Dendritic cell treated with granulocyte-macrophage colony-stimulating factor and Interleukin-4, amounts not matched to agents 40 ng/mL and 50 ng/mL, for 4 days (primary cell): Measurements from ENCODE around the gene PRDM1.

Experiments
- H3K27ac Mint-ChIP-seq: one replicate; pipeline ENCODE4 v1.8.0; 2022; ENCODE audit warnings: mild to moderate bottlenecking, mixed read lengths
- H3K27me3 Mint-ChIP-seq: one replicate; pipeline ENCODE4 v1.8.0; 2022; ENCODE audit warnings: mild to moderate bottlenecking, mixed read lengths
- H3K36me3 Mint-ChIP-seq: one replicate; pipeline ENCODE4 v1.8.0; 2022; ENCODE audit warnings: low read depth, mixed read lengths
- H3K4me1 Mint-ChIP-seq: one replicate; pipeline ENCODE4 v1.8.0; 2022; ENCODE audit warnings: low read depth, mixed read lengths
- H3K4me3 Mint-ChIP-seq: one replicate; pipeline ENCODE4 v1.8.0; 2022; ENCODE audit warnings: mild to moderate bottlenecking, moderate library complexity, mixed read lengths
- H3K9me3 Mint-ChIP-seq: one replicate; pipeline ENCODE4 v1.8.0; 2022; ENCODE audit warnings: mixed read lengths
- intact Hi-C: fragments of 100-400 bp; cut with micrococcal nuclease; formaldehyde crosslinking; loops from one replicate; pipeline ENCODE4 v1.15.0; 2022

The PRDM1 gene

DNA sequence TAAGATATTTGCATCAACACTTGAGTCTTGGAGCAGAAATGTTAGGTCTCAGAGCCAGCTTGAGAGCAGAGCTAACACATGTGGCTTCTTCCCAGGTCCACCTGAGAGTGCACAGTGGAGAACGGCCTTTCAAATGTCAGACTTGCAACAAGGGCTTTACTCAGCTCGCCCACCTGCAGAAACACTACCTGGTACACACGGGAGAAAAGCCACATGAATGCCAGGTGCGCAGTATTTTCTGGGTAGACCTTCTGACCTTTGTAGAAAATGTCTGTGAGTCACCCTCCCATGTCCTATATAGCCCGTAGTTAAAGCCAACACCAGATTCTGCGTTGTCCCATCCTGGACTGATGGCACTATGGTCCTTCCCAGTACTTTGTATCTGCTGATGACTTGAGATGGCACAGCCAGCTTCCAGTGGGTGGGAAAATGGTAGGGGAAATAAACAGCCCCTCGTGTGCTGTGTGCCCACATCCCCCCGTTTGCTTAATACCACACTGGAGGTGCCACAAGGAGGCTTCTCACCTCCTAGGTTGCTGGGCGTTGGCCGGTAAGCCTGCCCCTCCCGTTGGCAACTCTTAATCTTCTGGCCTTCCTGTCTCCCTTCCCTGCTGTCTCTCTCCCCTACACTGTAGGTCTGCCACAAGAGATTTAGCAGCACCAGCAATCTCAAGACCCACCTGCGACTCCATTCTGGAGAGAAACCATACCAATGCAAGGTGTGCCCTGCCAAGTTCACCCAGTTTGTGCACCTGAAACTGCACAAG lies 20.3 kb downstream of the PRDM1 start:
- Mint-ChIP-seq H3K36me3 (peaks cover 90% of the 10 kb centered on the region), H3K4me1 (peaks cover 47% of the 10 kb centered on the region), H3K4me3 (no peak overlapping the region)

DNA sequence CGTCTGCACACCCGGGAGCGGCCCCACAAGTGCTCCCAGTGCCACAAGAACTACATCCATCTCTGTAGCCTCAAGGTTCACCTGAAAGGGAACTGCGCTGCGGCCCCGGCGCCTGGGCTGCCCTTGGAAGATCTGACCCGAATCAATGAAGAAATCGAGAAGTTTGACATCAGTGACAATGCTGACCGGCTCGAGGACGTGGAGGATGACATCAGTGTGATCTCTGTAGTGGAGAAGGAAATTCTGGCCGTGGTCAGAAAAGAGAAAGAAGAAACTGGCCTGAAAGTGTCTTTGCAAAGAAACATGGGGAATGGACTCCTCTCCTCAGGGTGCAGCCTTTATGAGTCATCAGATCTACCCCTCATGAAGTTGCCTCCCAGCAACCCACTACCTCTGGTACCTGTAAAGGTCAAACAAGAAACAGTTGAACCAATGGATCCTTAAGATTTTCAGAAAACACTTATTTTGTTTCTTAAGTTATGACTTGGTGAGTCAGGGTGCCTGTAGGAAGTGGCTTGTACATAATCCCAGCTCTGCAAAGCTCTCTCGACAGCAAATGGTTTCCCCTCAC lies 21.0 kb downstream of the PRDM1 start:
- H3K27ac Mint-ChIP-seq = no peak overlapping the region
- peaks cover 47% of the 10 kb centered on the region for H3K4me1 Mint-ChIP-seq
- intact Hi-C loops = no loop called here
- no peaks in the 10 kb centered on the region for H3K9me3 Mint-ChIP-seq
- H3K4me3 Mint-ChIP-seq = no peak overlapping the region
- H3K27me3 Mint-ChIP-seq = no peaks in the 10 kb centered on the region
- peaks cover 84% of the 10 kb centered on the region for H3K36me3 Mint-ChIP-seq

More for the DNA sequence above, 20.3 kb downstream of the PRDM1 start:
- intact Hi-C loops = no loop called here
- no peaks in the 10 kb centered on the region for H3K9me3 Mint-ChIP-seq
- H3K27ac Mint-ChIP-seq = no peak overlapping the region
- no peaks in the 10 kb centered on the region for H3K27me3 Mint-ChIP-seq

DNA sequence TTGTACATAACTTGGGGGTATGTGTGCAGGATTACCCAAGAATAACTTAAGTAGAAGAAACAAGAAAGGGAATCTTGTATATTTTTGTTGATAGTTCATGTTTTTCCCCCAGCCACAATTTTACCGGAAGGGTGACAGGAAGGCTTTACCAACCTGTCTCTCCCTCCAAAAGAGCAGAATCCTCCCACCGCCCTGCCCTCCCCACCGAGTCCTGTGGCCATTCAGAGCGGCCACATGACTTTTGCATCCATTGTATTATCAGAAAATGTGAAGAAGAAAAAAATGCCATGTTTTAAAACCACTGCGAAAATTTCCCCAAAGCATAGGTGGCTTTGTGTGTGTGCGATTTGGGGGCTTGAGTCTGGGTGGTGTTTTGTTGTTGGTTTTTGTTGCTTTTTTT lies 22.0 kb downstream of the PRDM1 start:
- no peak overlapping the region for H3K27ac Mint-ChIP-seq

DNA sequence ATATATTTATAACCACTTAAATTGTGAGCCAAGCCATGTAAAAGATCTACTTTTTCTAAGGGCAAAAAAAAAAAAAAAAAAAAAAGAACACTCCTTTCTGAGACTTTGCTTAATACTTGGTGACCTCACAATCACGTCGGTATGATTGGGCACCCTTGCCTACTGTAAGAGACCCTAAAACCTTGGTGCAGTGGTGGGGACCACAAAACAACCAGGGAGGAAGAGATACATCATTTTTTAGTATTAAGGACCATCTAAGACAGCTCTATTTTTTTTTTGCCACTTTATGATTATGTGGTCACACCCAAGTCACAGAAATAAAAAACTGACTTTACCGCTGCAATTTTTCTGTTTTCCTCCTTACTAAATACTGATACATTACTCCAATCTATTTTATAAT lies 22.9 kb downstream of the PRDM1 start:
- H3K4me3 Mint-ChIP-seq = no peak overlapping the region
- intact Hi-C loops = no loop called here
- H3K4me1 Mint-ChIP-seq = peaks cover 46% of the 10 kb centered on the region

More for the DNA sequence above, 22.0 kb downstream of the PRDM1 start:
- Mint-ChIP-seq H3K4me1 (peaks cover 46% of the 10 kb centered on the region), H3K9me3 (no peaks in the 10 kb centered on the region), H3K36me3 (peaks cover 74% of the 10 kb centered on the region), H3K27me3 (no peaks in the 10 kb centered on the region), H3K4me3 (no peak overlapping the region)
- intact Hi-C loops = no loop called here

DNA sequence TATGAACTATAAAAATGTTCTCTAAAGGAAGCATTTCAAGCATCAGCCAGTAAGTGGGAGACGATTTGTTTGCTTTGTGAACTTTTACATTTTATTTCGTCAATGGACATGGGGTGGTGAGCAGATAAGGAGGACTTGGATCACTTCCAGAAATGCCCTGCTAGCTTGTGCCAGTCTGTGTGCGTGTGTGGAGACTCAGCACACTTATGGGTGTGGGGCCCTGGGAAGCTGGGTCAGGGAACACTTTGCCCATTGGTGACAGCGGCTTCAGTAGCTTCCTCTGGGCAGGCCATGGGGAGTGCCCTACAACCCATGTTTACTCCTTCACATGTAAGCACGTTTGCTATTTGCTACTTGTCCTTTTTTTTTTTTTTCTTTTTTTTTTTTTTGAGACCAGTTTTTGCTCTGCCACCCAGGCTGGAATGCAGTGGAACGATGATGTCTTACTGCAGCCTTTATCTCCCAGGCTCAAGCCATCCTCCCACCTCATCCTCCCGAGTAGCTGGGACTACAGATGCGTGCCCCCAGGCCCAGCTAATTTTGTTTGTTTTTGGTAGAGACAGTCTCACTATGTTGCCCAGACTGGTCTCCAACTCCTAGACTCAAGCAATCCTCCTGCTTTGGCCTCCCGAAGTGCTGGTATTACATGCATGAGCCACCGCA lies 24.2 kb downstream of the PRDM1 start:
- Mint-ChIP-seq H3K4me1 (peaks cover 40% of the 10 kb centered on the region), H3K9me3 (no peaks in the 10 kb centered on the region), H3K27me3 (peaks cover 2% of the 10 kb centered on the region), H3K36me3 (peaks cover 52% of the 10 kb centered on the region), H3K4me3 (no peak overlapping the region), H3K27ac (no peak overlapping the region)
- intact Hi-C loops = loop anchor here (5.0 kb wide), 1 partner anchor 112 kb away; no protein-coding TSS in a partner anchor

More for the DNA sequence above, 22.9 kb downstream of the PRDM1 start:
- Mint-ChIP-seq H3K27me3 (no peaks in the 10 kb centered on the region), H3K9me3 (no peaks in the 10 kb centered on the region), H3K36me3 (peaks cover 65% of the 10 kb centered on the region), H3K27ac (no peak overlapping the region)

DNA sequence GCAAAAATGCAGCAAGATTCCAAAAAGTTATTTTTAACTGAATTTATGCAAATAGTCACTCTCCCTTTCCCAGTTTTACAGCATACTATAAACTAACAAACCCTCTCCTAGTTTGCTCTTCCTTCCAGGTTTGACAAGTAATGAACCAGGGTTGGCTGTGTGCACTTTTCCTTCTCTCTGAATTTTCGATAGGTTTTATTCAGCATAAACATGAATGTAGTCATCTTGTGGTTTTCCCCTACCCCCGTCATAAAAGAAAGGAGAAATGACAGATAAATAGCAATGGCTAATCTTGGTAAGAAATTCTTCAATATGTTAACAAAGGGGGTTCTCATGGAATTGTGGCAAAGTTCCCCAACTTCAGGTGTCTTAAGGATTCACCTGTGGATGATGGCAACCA lies 26.3 kb downstream of the PRDM1 start:
- Mint-ChIP-seq H3K27me3 (peaks cover 2% of the 10 kb centered on the region), H3K27ac (peak overlapping the region; percentile 48), H3K4me3 (no peak overlapping the region), H3K36me3 (peaks cover 31% of the 10 kb centered on the region), H3K9me3 (no peaks in the 10 kb centered on the region), H3K4me1 (peaks cover 37% of the 10 kb centered on the region)
- intact Hi-C loops = loop anchor here (5.0 kb wide), 1 partner anchor 110 kb away; no protein-coding TSS in a partner anchor

DNA sequence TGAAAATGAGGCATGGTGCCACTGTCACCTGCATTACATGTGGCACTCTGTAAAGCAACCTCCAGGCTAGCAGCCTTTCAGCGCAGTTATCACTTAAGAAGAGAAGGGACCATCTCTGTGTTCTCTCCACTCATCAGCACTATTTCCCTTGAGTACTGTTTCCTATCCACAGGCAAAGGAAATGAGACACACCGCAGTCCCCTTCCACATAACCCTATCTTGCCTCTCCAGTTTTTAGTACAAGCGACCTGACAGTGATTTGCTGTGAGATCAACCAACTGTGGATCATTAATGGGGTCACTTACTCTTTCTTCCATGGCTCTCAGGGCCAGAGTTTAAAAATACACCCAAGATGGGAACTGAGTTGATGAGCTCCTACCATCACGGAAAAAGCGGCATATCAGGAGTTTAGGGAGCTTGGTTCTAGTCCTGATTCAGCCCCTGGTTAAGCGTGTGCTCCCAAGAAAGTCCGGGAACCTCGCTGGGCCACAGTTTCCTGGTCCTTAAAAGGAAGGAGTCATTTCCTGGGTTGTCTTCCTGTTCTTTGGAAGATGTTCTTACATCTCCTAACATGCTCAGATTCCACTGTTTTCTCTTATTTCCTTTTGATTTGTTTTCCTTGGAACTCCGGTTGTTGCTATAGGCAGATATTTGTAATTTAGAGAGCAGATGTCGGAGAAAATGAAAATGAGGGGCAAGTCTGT lies 27.3 kb downstream of the PRDM1 start:
- Mint-ChIP-seq H3K27ac (no peak overlapping the region), H3K27me3 (peaks cover 2% of the 10 kb centered on the region), H3K36me3 (peaks cover 21% of the 10 kb centered on the region), H3K4me3 (no peak overlapping the region), H3K9me3 (no peaks in the 10 kb centered on the region), H3K4me1 (peaks cover 42% of the 10 kb centered on the region)
- intact Hi-C loops = loop anchor here (5.0 kb wide), 1 partner anchor 109 kb away; no protein-coding TSS in a partner anchor

DNA sequence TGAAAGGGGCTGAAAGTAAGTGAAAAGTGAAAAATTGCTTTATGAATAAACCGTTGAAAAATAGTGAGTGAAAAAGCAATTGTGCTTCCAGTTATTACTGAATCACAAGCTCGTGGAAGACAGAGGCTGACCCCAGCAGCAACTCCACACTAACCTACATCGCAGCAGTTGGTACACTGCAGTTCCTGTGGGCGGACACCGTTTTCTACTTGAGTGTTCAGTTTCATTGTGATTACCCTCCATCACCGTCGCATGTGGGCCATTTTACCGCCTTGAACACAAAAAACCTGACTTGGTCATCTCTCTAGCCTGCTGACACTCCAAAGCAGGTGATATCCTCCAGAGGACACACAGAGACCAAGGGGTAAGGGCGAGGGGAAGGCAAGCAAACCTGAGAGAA lies 28.4 kb downstream of the PRDM1 start:
- peaks cover 10% of the 10 kb centered on the region for H3K36me3 Mint-ChIP-seq
- peaks cover 2% of the 10 kb centered on the region for H3K27me3 Mint-ChIP-seq
- no peaks in the 10 kb centered on the region for H3K9me3 Mint-ChIP-seq
- no peak overlapping the region for H3K4me3 Mint-ChIP-seq
- H3K4me1 Mint-ChIP-seq = peaks cover 46% of the 10 kb centered on the region
- intact Hi-C loops = loop anchor here (5.0 kb wide), 1 partner anchor 108 kb away; no protein-coding TSS in a partner anchor
- H3K27ac Mint-ChIP-seq = no peak overlapping the region

DNA sequence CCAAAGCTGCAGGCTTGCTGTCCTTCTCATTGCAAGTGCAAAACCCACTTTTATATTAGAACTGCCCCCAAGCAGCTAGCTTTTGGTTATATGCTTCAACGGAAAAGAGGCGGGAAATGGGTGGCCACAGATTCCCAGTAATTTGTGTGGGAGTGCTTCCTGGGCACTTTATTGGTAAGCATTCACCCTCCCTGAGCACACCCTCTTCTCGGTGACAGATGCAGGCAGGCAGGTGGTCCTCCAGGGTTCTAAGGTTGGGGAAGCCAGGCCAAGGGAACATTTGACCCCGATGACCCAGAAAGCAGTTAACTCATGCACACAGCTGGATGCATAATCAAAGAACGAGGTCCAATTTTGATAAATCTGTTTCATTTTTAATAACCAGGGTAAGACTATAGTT lies 29.1 kb downstream of the PRDM1 start:
- peaks cover 2% of the 10 kb centered on the region for H3K36me3 Mint-ChIP-seq
- H3K27me3 Mint-ChIP-seq = peaks cover 2% of the 10 kb centered on the region
- peaks cover 45% of the 10 kb centered on the region for H3K4me1 Mint-ChIP-seq
- H3K9me3 Mint-ChIP-seq = no peaks in the 10 kb centered on the region
- H3K4me3 Mint-ChIP-seq = no peak overlapping the region
- intact Hi-C loops = no loop called here
- no peak overlapping the region for H3K27ac Mint-ChIP-seq

DNA sequence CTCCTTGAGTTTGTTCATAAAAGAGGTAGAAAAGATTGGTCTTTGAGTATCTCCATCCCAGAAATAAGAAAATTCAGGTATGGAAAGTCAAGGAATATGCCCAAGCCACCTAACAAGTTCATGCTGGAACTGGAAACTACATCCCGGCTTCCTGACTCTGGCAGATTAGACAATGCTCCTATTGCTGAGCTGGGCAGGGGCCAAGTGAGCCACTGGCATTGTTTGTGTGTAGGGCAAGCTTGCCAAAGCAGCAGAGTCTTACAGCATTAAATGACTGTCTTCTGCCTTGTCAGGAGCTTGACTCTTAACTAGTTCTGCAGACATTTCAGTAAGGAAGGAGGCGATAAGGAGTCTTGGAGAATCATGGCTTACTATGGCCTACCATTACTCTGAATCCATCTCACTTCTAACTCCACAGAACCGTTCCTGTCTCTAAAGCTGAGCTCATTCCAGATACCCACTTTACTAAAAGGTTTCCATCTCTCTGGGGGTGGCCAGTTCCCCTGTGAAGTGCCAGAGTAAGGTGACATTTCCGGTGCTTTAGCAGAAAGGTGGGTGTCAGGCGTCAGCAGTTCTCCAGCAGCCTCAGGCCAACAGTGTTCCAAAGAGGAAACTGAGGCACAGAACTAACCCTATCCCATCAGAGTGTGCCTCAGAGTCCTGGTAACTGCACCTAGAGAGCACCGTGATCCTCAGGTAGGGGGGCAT lies 30.1 kb downstream of the PRDM1 start:
- H3K4me3 Mint-ChIP-seq = no peak overlapping the region
- H3K27me3 Mint-ChIP-seq = peaks cover 2% of the 10 kb centered on the region
- H3K27ac Mint-ChIP-seq = no peak overlapping the region
- intact Hi-C loops = no loop called here
- peaks cover 43% of the 10 kb centered on the region for H3K4me1 Mint-ChIP-seq
- H3K9me3 Mint-ChIP-seq = no peaks in the 10 kb centered on the region
- H3K36me3 Mint-ChIP-seq = no peaks in the 10 kb centered on the region

DNA sequence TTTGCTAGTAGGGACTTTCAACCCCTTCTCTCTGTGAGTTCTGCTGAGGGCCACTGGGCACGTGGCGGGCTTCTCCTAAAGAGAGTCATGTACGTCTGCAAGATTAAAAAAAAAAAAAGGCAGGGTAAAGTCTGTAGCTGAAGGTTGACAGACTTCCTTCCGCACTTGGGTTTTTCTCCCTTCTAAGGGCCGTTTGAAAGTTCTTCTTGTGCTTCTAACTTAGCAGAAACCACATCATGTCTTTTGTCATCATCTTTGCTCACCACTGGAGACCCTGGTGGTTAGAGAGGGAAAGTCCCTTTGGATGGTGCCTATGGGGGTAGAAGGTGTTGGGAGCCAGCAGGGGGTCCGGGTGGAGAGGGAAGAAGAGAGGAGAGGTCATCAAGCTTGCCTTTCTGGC lies 31.4 kb downstream of the PRDM1 start:
- H3K9me3 Mint-ChIP-seq = no peaks in the 10 kb centered on the region
- H3K4me1 Mint-ChIP-seq = peaks cover 30% of the 10 kb centered on the region
- peak overlapping the region; percentile 42 for H3K27ac Mint-ChIP-seq
- peaks cover 2% of the 10 kb centered on the region for H3K27me3 Mint-ChIP-seq
- H3K4me3 Mint-ChIP-seq = no peak overlapping the region
- intact Hi-C loops = no loop called here
- no peaks in the 10 kb centered on the region for H3K36me3 Mint-ChIP-seq

DNA sequence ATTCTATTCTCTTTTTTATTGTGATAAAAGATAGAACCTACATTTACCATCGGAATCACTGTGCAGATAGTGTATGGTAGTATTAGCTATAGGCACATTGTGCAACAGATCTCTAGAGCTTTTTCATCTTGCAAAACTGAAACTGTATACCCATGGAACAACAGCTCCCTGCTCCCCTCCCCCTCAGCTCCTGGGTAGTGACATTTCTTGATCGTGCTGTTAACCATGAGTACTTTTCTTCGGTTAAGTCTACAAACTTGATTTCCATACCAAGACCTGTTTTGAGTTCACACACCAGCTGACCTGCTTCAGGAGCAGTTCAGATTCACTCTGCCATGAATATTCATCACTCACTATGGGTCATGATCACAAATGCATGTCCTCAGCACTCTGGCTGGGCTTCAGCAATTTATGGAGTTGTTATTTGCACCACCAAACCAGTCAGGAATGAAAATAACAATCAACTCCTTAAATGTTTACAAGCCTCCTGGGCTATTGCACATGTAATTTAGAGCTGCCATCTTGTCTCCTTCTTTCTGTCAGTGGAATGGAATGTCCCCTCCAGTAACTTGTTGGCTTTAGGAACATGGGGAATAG lies 32.8 kb downstream of the PRDM1 start:
- H3K36me3 Mint-ChIP-seq = no peaks in the 10 kb centered on the region
- H3K4me1 Mint-ChIP-seq = peaks cover 29% of the 10 kb centered on the region
- intact Hi-C loops = no loop called here
- H3K4me3 Mint-ChIP-seq = no peak overlapping the region
- peaks cover 2% of the 10 kb centered on the region for H3K27me3 Mint-ChIP-seq
- H3K27ac Mint-ChIP-seq = no peak overlapping the region
- no peaks in the 10 kb centered on the region for H3K9me3 Mint-ChIP-seq

DNA sequence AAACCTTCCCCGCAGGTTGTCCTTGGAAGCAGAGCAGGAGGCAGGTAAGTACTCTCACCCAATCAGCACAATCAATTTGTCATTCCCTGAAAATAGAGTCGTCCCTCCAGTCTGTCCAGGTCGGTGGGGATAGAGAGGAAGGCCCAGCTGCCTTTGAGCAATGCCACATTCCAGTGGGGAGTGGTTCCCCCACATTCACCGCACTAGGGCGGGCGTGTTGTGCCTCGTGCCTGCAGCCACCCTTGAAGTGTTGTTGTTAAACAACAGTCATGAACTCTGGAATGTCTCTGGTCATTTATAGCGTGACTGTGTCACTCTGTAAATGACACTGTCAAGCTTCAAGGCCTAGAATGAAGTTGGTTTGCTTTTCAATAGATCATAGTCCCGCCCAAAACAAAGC lies 33.4 kb downstream of the PRDM1 start:
- peaks cover 35% of the 10 kb centered on the region for H3K4me1 Mint-ChIP-seq
- no peak overlapping the region for H3K4me3 Mint-ChIP-seq
- H3K27ac Mint-ChIP-seq = no peak overlapping the region
- H3K36me3 Mint-ChIP-seq = no peaks in the 10 kb centered on the region
- peaks cover 2% of the 10 kb centered on the region for H3K27me3 Mint-ChIP-seq
- no peaks in the 10 kb centered on the region for H3K9me3 Mint-ChIP-seq
- intact Hi-C loops = no loop called here
